HG03108 (cell line): Measurements from ENCODE around the gene PNPLA7.
"Not testable (repeated sequence)": the region's sequence is repeated elsewhere in the genome, so short reads cannot be mapped to it uniquely, and the experiment has no call there.

Source experiments
- ATAC-seq: cut with Tn5 transposase; IDR thresholded peaks from one replicate; pipeline ENCODE4 v1.9.1; 2021; ENCODE audit warnings: moderate library complexity; ENCODE audit not compliant: unreplicated experiment

PNPLA7 gene

GRCh38 chr9:137550231-137550621 is at the start of gene PNPLA7:
Gene PNPLA7, minus strand, starts transcription at chr9:137550402. Its CDS starts 205 bp downstream, at chr9:137550197.
- ATAC-seq, result no peak

- no peak for ATAC-seq
These were observed 48.7 kb upstream of the PNPLA7 start for GRCh38 chr9:137598943-137599342.

- not testable (repeated sequence) for ATAC-seq
These were observed 46.4 kb upstream of the PNPLA7 start for GRCh38 chr9:137596577-137596976.

- ATAC-seq, result no peak
These were observed 43.0 kb upstream of the PNPLA7 start for GRCh38 chr9:137593176-137593575.

- no peak for ATAC-seq
These were observed 42.6 kb upstream of the PNPLA7 start for GRCh38 chr9:137592767-137593166.

- peak; percentile 85 for ATAC-seq
These were observed 40.5 kb upstream of the PNPLA7 start, which contains the start of gene ZMYND19 for GRCh38 chr9:137590469-137591383. Gene ZMYND19, minus strand, starts transcription at chr9:137590512. Its CDS starts 249 bp downstream, at chr9:137590263.

- no peak for ATAC-seq
These were observed 39.9 kb upstream of the PNPLA7 start for GRCh38 chr9:137590123-137590468.

GRCh38 chr9:137589441-137590122 is 39.4 kb upstream of the PNPLA7 start:
- peak; percentile 18 for ATAC-seq

GRCh38 chr9:137588891-137589290 is 38.7 kb upstream of the PNPLA7 start:
- no peak for ATAC-seq

GRCh38 chr9:137588311-137588710 is 38.1 kb upstream of the PNPLA7 start:
- ATAC-seq, result no peak

- no peak for ATAC-seq
These were observed 36.7 kb upstream of the PNPLA7 start for GRCh38 chr9:137586854-137587253.

GRCh38 chr9:137583957-137584356 is 33.8 kb upstream of the PNPLA7 start:
- ATAC-seq, result no peak

GRCh38 chr9:137583347-137583746 is 33.1 kb upstream of the PNPLA7 start:
- ATAC-seq, result no peak

GRCh38 chr9:137582286-137582860 is 32.2 kb upstream of the PNPLA7 start:
- ATAC-seq, result no peak

GRCh38 chr9:137581361-137582285 is 31.4 kb upstream of the PNPLA7 start:
- ATAC-seq, result no peak

GRCh38 chr9:137580954-137581322 is 30.7 kb upstream of the PNPLA7 start:
- no peak for ATAC-seq

- ATAC-seq, result no peak
These were observed 30.2 kb upstream of the PNPLA7 start for GRCh38 chr9:137580209-137580953.

GRCh38 chr9:137579259-137579604 is 29.0 kb upstream of the PNPLA7 start:
- ATAC-seq, result no peak

- ATAC-seq, result peak; percentile 84
These were observed 28.5 kb upstream of the PNPLA7 start, which contains the start of gene DPH7 for GRCh38 chr9:137578518-137579258. Gene DPH7, minus strand, starts transcription at chr9:137578925. Its CDS starts 148 bp downstream, at chr9:137578777.
